Measurements from ENCODE around the gene ZCCHC14. TPM values are rescaled to one million over a fixed set of nuclear protein-coding genes. Genes with fewer than 3 reads are reported as not detected.
A peak's percentile ranks its signal among the peaks of the same experiment; 100 is the strongest.

ZCCHC14 gene
- total RNA-seq, 1 experiment from 2014 or later, result 27.7 TPM

- H3K27ac ChIP-seq (ENCODE audit: insufficient read length, low read depth, low read length), result no peak overlapping the region
- WGBS (ENCODE audit: extremely low coverage, insufficient read length, low lambda C conversion rate), result no CpG with 5 or more reads among the region's 4 CpGs
- no peak overlapping the region for H3K9ac ChIP-seq (ENCODE audit: extremely low read depth, insufficient read length, low read length)
- no peak overlapping the region for H2BK20ac ChIP-seq (ENCODE audit: low read depth, low read length, poor library complexity, severe bottlenecking)
- H3K79me1 ChIP-seq (ENCODE audit: insufficient read depth, low read depth, low read length, poor library complexity, severe bottlenecking), result peaks cover 8% of the 10 kb centered on the region
- H3K14ac ChIP-seq (ENCODE audit: insufficient read depth, low read length), result no peak overlapping the region
- Mint-ChIP-seq H3K27ac (peak overlapping the region in 1 of 3 experiments; percentile 35; a peak in 1 of 7 replicates), H3K9me3 (no peaks in the 10 kb centered on the region), H3K4me1 (peaks cover 22 to 23% of the 10 kb centered on the region in 2 experiments), H3K27me3 (ENCODE audit: low read depth) (no peaks in the 10 kb centered on the region), H3K36me3 (ENCODE audit: insufficient read depth in 1 of 3, low read depth in 3 of 3) (peaks cover 0 to 2% (median 0%) of the 10 kb centered on the region in 3 experiments; a peak in 2 of 7 replicates), H3K4me3 (no peak overlapping the region)
- H2BK15ac ChIP-seq (ENCODE audit: low read depth, low read length), result no peak overlapping the region
- no peak overlapping the region for H3T11ph ChIP-seq (ENCODE audit: low read length)
- H3K56ac ChIP-seq (ENCODE audit: insufficient read length, low read depth, low read length), result no peak overlapping the region
- H2AFZ ChIP-seq (ENCODE audit: low read length), result no peak overlapping the region
- no peak overlapping the region for H3K4me2 ChIP-seq (ENCODE audit: insufficient read depth, insufficient read length, low read length)
- no peak for TF ChIP-seq CTCF (conservative IDR thresholded peaks at IDR 0.05)
- no peak overlapping the region for H2BK5ac ChIP-seq (ENCODE audit: insufficient read length, low read length)
- DNase-seq, result no peak
- no peaks in the 10 kb centered on the region for H3K23me2 ChIP-seq (ENCODE audit: insufficient read length, low read depth, low read length, poor library complexity, severe bottlenecking)
- H2BK12ac ChIP-seq (ENCODE audit: insufficient read length, low read depth, low read length), result no peak overlapping the region
- H3K27me3 ChIP-seq (ENCODE audit: insufficient read depth, low read length), result no peaks in the 10 kb centered on the region
- H4K8ac ChIP-seq (replicated peaks; ENCODE audit: insufficient read length, low read depth, low read length), result no peak overlapping the region
- H3K9me3 ChIP-seq (ENCODE audit: control insufficient read depth, low read depth, low read length), result no peaks in the 10 kb centered on the region
- H3K23ac ChIP-seq (ENCODE audit: insufficient read length, low read depth, low read length), result no peak overlapping the region
- no peak overlapping the region for H2BK120ac ChIP-seq (ENCODE audit: low read depth, low read length, poor library complexity, severe bottlenecking)
- no peak overlapping the region for H2AK5ac ChIP-seq (ENCODE audit: insufficient read length, low read length)
- H3K18ac ChIP-seq (ENCODE audit: insufficient read length, low read depth, low read length), result no peak overlapping the region
- H4K5ac ChIP-seq (ENCODE audit: insufficient read length, low read depth, low read length), result no peak overlapping the region
- no peaks in the 10 kb centered on the region for H3K4me1 ChIP-seq (ENCODE audit: insufficient read depth, low read length)
- H3K4ac ChIP-seq (ENCODE audit: low read depth, low read length), result no peak overlapping the region
- no peaks in the 10 kb centered on the region for H4K20me1 ChIP-seq (ENCODE audit: control insufficient read depth, insufficient read depth, insufficient read length)
- H3K79me2 ChIP-seq (ENCODE audit: insufficient read depth, low read length), result peaks cover 2% of the 10 kb centered on the region; the same call in 1 of the 2 replicates
- H4K91ac ChIP-seq (ENCODE audit: insufficient read length, low read depth, low read length), result no peak overlapping the region
Observed at GRCh38 chr16:87372305-87372704, 120.5 kb downstream of the ZCCHC14 start.
